HUES48 (cell line): Measurements from ENCODE around the gene DVL1.

Experiments
- H3K27ac ChIP-seq: one replicate; pipeline ENCODE4 v1.7.0; 2013; ENCODE audit warnings: low read depth, low read length, inconsistent platforms
- H3K27me3 ChIP-seq: 2 replicates; pipeline ENCODE4 v1.6.1; 2013; ENCODE audit warnings: mild to moderate bottlenecking, low read length; ENCODE audit not compliant: control insufficient read depth, insufficient read depth
- H3K36me3 ChIP-seq: 2 replicates; pipeline ENCODE4 v1.6.1; 2013; ENCODE audit warnings: low read length; ENCODE audit not compliant: control insufficient read depth, insufficient read depth
- H3K4me1 ChIP-seq: 2 replicates; pipeline ENCODE4 v1.6.1; 2013; ENCODE audit warnings: mild to moderate bottlenecking, low read length; ENCODE audit not compliant: control insufficient read depth, insufficient read depth
- H3K4me3 ChIP-seq: 2 replicates; pipeline ENCODE4 v1.5.1; 2013; ENCODE audit warnings: mild to moderate bottlenecking, low read depth, low read length
- H3K9ac ChIP-seq: 2 replicates; pipeline ENCODE4 v1.6.1; 2013; ENCODE audit warnings: mild to moderate bottlenecking, low read depth, low read length, moderate library complexity
- H3K9me3 ChIP-seq: 2 replicates; pipeline ENCODE4 v1.6.1; 2013; ENCODE audit warnings: low read length; ENCODE audit not compliant: control insufficient read depth, insufficient read depth

The DVL1 gene

GRCh38 chr1:1291548-1292441, 57.4 kb downstream of the DVL1 start:
- no peaks in the 10 kb centered on the region for H3K36me3 ChIP-seq
- no peak overlapping the region for H3K9ac ChIP-seq
- H3K27me3 ChIP-seq = no peaks in the 10 kb centered on the region
- no peaks in the 10 kb centered on the region for H3K9me3 ChIP-seq
- no peak overlapping the region for H3K4me3 ChIP-seq
- no peak overlapping the region for H3K27ac ChIP-seq
- no peaks in the 10 kb centered on the region for H3K4me1 ChIP-seq

DNA sequence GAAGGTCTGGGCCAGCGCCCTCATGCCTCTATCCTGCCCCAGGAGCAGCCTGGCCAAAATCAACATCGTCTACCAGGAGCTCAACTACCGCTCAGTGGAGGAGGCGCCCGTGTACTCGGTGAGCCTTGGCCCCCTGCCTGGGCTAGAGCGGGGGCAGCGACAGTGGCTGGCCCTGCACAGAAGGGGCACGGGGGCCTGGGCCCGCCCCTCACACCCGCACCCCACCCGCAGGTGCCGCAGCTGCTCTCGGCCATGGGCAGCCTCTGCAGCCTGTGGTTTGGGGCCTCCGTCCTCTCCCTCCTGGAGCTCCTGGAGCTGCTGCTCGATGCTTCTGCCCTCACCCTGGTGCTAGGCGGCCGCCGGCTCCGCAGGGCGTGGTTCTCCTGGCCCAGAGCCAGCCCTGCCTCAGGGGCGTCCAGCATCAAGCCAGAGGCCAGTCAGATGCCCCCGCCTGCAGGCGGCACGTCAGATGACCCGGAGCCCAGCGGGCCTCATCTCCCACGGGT, 58.1 kb downstream of the DVL1 start:
- Histone ChIP-seq H3K9me3 (no peaks in the 10 kb centered on the region), H3K4me1 (no peaks in the 10 kb centered on the region), H3K36me3 (no peaks in the 10 kb centered on the region), H3K4me3 (no peak overlapping the region), H3K27me3 (no peaks in the 10 kb centered on the region), H3K9ac (no peak overlapping the region), H3K27ac (no peak overlapping the region)

GRCh38 chr1:1290238-1290731, 58.9 kb downstream of the DVL1 start:
- H3K4me1 ChIP-seq = no peaks in the 10 kb centered on the region
- H3K27me3 ChIP-seq = no peaks in the 10 kb centered on the region
- H3K9ac ChIP-seq = no peak overlapping the region
- no peaks in the 10 kb centered on the region for H3K9me3 ChIP-seq
- no peaks in the 10 kb centered on the region for H3K36me3 ChIP-seq
- no peak overlapping the region for H3K27ac ChIP-seq
- H3K4me3 ChIP-seq = no peak overlapping the region

DNA sequence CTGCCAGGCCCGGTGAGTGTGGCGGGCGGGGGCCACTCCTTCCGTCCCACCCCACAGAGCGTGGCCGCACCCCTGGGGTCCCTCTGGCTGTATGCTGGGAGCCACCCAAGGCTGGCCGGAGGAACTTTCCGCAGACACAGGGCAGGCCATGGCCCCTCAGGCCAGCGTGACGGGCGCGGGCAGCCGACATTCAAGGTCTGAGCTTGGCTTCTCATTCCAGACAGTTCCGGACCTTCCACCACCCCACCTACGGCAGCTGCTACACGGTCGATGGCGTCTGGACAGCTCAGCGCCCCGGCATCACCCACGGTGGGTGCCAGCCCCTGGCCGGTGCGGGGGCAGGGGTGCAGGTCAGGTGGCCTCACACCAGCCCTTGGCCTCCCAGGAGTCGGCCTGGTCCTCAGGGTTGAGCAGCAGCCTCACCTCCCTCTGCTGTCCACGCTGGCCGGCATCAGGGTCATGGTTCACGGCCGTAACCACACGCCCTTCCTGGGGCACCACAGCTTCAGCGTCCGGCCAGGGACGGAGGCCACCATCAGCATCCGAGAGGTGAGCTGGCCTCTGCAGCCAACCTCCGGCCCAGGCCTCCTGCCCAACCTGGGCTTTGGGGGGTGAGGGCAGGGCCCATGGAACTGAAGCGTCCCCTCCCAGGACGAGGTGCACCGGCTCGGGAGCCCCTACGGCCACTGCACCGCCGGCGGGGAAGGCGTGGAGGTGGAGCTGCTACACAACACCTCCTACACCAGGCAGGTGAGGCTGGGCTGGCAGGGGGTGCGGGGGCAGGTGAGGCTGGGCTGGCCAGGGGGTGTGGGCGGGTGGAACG, 61.7 kb downstream of the DVL1 start:
- Histone ChIP-seq H3K27me3 (no peaks in the 10 kb centered on the region), H3K9me3 (no peaks in the 10 kb centered on the region), H3K4me3 (no peak overlapping the region), H3K4me1 (no peaks in the 10 kb centered on the region), H3K9ac (no peak overlapping the region), H3K27ac (no peak overlapping the region), H3K36me3 (no peaks in the 10 kb centered on the region)

GRCh38 chr1:1286313-1287261, 62.6 kb downstream of the DVL1 start:
- Histone ChIP-seq H3K9me3 (no peaks in the 10 kb centered on the region), H3K9ac (no peak overlapping the region), H3K27ac (no peak overlapping the region), H3K4me3 (no peak overlapping the region), H3K36me3 (no peaks in the 10 kb centered on the region), H3K4me1 (no peaks in the 10 kb centered on the region), H3K27me3 (no peaks in the 10 kb centered on the region)

GRCh38 chr1:1285611-1286311, 63.5 kb downstream of the DVL1 start:
- H3K27ac ChIP-seq = no peak overlapping the region
- H3K4me1 ChIP-seq = no peaks in the 10 kb centered on the region
- H3K4me3 ChIP-seq = no peak overlapping the region
- H3K9me3 ChIP-seq = no peaks in the 10 kb centered on the region
- no peaks in the 10 kb centered on the region for H3K27me3 ChIP-seq
- no peak overlapping the region for H3K9ac ChIP-seq
- H3K36me3 ChIP-seq = no peaks in the 10 kb centered on the region
